T-helper 22 cell (primary cell): ENCODE data around the gene MINDY4B.
"Not testable (repeated sequence)": the region's sequence is repeated elsewhere in the genome, so short reads cannot be mapped to it uniquely, and the experiment has no call there.

Experiments used
- DNase-seq: peaks from one replicate; pipeline ENCODE4 v3.0.0-alpha.2; 2020; ENCODE audit warnings: low read depth

The MINDY4B gene

DNA sequence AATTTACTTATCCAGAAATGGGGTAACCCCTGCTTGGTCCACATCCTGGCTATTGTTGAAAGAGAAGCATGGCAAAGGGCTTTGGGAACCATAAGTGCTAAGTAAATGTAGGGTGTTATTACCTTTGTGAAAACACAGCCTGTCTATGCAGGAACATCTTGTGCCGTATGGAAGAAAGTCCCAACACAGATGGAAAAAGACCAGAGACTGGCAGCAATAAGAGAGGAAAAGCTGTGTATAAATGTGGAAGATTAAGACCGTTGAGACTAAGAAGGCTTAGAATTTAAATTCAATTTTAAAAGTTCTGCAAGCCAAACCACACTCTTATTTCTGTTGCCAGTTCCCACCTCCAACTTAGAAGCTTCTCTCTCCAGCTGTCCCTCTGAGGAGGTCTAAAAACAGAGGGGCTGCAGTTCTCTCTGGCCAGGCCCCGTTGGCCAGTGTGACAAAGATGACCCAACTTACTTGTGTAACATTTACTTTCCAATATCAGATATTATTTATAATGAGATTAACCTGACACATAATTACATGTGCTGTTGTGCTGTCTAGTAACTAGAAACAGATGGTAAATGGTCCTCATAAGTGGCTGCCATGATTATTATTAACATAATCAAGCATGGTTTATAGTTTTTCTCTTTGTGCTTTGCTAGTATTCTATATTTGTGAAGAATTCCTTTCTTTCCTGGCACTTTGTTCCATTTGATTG lies 7.0 kb downstream of the MINDY4B start:
- no peak for DNase-seq

DNA sequence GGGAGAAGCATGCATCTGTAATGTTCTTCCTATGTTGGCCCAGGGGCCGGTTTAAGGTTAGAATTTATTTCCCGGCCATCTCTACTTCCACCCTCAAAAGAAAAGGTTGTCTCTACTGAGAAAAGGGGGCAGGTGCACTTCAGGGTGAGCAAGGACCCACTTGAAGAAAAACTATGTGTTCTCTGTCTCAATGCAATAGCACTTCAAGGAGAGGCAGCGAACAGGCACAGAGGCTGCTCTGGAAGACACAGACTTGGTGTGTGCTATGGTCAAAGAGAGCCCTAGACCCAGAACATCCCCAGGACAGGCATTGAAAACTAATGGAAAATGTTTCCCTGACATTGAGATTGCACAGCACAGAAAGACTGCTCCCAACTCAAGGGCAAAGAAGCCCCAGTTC lies 7.6 kb downstream of the MINDY4B start:
- no peak for DNase-seq

DNA sequence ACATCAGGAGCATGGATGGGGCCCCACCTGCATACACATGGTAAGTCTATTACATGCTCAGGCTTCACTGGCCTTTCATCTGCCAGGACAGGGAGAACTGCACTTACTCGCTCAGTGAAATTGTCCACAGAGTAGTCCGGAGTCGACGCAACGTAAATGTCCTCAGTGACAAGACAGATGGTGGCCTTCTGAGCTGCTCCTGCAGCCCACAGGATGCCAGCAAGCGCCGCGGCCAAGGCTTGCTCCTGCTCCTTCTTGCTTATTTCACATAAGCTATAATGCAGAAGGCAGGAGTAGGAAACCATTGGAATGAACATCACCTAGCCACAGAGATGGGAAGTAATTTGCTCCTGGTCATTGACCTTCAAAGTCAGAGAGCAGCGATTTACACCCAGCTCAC lies 14.4 kb downstream of the MINDY4B start:
- DNase-seq: no peak

DNA sequence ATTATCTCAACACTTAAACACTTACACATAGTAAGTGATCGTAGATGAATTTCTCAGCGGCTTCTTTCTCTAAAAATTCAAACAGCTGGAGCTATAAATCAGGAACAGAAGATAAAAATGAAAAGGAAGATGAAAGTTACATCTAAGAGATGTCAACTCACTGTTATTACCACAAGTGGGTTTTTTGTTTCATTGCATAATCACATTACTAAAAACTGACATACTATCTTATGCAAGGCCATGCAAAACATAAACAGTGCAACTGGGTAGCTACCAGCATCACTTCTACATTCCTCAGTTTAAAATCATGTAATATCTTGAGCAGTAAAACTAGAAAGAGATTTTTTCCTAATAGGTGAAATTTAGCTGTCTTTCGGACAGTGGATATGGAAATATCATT lies 14.9 kb downstream of the MINDY4B start:
- DNase-seq: no peak

DNA sequence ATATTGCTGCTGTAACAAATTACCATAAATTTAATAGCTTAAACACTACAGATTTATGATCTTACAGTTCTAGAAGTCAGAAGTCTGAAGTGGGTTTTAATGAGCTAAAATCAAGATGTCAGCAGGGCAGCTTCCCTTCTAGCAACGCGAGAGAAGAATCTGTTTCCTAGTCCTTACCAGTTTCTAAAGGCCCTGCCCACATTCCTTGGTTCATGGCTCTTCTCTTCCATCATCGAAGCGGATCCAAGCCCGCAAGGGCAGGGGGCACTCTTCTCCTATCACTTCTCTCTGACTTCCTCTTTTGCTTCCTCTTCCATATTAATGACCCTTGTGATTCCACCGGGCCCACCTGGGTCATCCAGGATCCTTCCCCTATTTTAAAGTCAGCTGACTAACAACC lies 16.1 kb downstream of the MINDY4B start:
- no peak for DNase-seq

DNA sequence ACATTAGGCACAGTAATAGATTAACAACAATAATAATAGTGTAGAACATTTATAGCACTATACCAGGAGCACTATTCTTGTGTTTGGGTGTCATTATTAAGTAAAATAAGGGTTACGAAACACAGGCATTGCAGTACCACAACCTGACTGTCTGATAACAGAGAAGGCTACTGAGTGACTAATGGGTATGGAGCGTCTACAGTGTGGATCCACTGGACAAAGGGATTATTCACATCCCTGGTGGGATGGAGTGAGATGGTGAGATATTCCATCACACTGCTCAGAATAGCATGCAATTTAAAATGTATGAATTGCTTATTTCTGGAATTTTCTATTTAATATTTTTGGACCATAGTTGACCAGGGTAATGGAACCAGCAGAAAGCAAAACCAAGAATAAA lies 18.2 kb downstream of the MINDY4B start:
- DNase-seq: no peak

DNA sequence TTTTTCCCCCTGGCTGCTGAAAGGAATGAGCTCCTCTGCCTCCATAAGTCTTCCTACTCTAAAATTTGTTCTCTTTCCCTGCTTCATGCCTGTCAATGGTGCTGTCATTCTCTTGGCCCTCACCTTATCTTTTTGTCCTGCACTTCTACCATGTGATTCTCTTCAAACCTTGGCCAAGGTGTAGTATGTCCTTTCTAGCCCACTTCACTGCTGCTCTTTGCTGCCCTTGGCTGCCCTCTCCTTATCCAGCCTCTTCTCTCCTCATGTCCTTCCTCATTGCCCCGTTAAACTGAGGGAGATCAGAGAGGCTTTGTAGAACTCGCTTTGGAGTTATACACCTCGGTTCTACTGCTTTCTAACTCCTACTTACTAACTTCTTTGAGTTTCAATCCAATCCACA lies 19.7 kb downstream of the MINDY4B start:
- DNase-seq: no peak

DNA sequence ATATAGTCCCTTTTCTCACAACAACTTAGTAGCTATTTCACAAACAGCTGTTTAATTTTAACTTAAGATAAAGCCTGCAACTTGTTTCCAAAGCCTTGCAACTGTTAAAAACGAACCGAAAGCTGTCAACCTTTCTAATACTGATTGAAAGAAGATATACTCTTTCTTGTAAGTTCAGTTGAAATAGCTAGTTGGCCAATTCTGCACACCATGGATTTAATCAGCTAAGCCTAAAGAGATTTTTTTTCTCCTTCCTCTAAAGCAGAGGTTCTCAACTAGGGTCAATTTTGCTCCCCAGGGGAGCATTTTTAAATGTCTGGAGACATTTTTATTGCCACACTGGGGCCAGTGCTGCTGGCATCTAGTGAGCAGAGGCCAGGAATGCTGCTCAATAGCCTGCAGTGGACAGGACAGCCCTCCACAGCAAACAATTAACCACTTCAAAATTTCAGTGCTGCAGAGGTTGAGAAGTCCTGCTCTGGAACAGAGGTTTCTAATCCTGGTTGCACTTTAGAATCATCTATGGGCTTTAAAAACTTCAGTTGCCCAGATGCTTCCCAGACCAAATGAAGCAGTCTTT lies 26.2 kb downstream of the MINDY4B start:
- no peak for DNase-seq

DNA sequence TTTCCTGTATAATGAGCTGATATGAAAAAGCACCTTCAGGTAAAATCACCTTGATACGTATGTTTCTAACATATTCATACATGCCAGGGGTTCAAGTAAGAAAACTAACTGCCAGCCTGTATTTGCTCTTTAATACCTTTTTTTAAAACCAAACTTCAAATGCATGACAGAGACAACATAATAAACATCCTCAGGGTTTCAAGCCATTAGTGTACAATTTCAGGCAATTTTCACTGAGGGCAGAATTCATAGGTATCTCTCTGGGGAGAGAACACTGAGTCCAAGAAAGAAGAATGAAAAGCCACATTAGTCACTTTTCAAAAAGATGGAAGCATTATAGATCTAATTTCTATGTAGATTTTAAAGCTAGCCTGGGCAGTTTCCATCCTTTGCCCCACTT lies 26.9 kb downstream of the MINDY4B start:
- no peak for DNase-seq

DNA sequence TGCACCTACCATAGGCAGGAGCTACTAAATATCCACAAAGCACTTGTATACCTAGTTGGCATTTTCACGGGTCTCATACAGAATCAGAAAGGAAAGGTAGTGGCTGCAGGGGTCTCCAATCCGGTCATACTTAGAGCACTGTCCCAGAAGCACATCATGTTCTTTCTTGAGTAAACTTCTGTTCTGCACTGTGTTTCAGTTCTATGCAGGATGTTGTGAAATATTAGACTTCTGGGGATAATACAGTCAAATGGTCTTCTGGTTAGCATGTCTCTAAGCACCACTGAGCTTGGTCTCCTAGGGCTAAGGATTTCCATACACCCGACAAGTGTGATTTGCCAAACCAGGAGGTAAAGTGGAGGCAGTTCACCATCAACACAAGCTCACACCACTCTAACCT lies 27.9 kb downstream of the MINDY4B start:
- no peak for DNase-seq

DNA sequence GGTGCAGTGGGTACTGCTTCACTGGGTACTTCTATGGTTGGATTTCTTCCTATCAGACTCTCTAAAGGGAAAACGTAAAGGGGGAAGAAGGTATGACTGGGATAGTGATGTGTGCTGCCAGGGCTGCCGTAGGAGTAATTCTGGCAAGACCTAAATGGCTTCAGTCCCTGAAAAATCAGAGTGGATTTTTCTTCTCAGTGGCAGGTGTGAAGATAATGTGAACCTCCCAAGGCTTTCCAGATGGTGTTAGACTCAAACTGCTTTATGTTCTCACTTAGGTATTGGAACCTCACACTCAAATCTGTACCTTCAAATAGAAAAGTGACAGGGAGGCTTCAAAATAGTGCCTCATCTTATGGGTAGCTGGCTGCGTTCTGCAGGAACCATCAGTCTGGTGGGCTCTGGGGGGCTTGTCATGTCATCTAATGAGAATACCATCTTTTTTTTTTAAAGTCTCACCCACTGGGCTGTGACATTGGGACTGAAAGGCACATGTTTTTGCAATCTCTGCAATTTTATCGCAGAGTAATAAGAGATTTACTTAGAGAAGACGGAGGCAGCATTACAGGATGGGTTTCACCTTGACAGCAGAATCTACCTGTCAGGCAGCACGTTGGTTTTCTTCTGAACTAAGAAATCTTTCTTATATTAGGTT lies 28.5 kb downstream of the MINDY4B start:
- no peak for DNase-seq

DNA sequence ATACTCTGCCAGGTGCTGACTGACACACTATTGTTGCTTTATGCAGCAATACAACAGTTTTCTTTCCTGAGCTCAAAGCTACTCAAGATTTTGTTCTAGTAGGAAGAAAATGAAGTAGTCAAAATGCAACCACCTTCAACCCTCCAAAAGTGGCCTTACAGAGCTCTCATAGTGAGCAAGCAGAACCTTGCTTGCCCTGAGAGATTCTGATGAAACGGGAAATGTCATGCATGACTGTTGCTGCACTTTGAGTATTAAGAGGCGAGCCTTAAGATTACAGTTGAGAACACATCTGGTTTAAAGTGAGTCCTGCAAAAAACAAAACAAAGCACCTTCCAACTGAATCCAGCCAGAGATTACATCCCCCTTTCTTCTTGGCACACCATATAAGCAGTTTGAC lies 29.7 kb downstream of the MINDY4B start:
- no peak for DNase-seq

DNA sequence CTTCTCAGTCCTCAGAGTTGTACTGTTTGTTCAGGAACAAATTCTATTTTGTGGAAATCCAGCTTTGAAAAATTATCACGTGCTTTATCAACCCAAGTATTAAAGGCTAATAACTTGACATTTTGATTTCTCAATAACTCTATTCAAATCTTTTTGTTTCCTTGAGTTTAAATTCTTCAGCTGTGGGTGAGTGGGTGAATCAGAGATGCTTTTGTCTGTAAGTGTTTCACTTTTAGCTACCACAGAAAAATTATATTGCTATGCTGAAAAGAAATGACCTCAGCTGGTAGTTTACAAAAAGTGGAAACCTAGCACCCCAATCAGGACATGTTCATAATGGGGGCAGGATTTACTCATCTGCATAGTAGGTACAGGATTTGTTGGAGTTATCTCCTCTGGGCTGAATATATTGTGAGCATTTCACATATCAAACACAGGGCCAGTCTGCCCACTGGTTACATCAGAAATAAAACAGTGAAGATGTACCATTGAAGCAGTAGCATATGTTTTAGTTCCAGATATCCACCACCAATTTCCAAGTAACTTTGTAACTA lies 30.5 kb downstream of the MINDY4B start:
- no peak for DNase-seq

DNA sequence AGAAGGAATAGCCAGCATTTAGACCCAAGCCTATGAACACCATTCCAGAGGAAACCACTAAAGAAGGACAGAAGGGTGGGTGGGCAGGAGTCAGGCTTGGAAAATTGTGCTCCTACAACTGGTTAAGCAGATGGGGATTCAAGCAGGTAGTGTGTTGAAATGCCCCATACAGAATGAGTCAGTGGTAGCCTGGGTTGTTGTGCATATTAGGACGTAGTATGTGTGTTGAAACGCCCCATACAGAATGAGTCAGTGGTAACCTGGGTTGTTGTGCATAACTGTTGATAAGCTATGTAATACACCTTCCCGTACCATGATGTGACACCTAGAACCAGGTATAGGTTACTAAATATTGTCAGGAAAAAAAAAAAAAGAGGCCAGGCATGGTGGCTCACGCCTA lies 34.0 kb downstream of the MINDY4B start:
- no peak for DNase-seq

DNA sequence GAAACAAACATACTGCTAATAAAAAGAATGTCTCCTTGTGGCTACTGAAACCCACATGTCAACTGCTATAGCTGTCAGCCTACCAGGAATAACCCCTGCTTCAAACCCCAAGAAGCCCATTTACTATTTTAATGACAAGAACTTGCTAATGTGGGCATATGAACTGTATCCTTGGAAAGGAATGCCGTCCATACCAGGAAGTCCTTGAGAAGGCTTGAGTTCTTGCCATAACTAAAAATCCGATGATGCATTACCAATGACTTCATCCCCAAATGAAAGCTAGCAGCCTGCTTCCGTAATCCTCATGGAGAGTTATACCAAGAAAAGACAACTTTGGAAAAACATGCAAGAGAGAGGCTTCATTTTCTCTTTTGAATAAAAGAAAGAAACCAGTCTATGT lies 34.8 kb downstream of the MINDY4B start:
- DNase-seq: no peak

DNA sequence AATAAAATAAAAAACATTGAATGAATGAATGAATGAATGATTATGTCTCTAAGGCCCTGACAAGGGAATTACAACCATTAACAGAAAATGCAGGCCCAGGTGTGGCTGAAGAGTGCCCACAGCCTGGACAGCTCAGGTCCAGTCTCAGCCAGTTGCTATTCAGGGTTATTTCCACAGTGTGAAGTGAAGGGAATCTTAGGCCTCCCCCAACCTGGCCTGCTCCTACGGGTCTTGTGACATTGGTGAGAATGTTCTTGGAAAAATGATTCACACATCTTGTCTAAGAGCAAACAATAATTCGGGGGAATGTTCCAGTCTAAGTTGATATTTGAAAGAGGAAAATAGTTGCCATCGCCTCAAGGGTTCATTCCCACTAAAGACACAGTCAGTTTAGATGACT lies 37.0 kb downstream of the MINDY4B start:
- no peak for DNase-seq

DNA sequence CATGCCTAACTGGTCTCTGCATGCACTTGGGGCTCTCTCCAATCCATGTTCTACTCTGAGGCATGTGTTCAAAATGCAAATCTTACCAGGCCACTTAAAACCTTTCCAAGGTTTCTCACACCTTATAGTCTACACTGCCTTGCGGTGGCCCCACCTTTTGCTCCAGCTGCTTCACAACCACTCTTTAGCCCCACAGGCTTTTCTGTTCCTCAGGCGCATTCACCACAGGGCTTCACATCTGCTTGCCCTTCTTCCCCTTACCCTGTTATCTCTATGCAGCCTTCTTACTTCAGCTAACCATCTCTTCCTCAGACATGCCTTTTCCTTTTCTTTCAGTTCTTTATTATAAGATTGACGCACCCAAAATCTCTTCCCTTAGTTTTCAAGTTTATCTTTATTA lies 37.8 kb downstream of the MINDY4B start:
- no peak for DNase-seq

DNA sequence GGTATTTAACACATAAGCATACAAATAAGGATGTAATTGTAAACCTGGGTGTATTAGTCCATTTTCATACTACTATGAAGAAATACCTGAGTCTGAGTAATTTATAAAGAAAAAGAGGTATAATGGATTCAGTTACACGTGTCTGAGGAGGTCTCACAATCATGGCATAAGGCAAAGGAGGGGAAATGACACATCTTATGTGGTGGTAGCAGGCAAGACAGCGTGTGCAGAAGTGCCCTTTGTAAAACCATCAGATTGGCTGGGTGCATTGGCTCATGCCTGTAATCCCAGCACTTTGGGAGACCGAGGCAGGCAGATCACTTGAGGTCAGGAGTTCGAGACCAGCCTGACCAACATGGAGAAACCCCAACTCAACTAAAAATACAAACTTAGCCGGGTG lies 41.3 kb downstream of the MINDY4B start:
- DNase-seq: not testable (repeated sequence)

DNA sequence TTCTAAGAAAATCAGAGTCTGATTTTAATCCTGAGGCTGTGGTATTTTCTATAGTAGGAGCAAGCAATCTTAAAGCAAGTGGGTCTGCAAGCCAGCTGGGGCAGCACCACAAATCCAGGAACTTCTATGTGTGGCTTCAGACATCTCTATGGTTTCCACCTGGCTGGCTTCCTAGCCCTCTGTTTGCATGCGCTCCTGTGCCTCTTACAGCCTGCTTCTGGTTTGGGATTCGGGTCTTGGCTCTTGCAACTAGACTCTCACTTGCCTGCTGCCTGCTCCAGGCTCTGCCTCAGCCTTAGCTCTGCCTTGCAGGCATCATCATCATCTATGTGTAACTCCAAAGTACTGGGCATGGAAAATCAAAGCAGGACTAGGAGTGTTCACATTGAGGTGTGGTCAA lies 43.4 kb downstream of the MINDY4B start:
- DNase-seq: no peak

DNA sequence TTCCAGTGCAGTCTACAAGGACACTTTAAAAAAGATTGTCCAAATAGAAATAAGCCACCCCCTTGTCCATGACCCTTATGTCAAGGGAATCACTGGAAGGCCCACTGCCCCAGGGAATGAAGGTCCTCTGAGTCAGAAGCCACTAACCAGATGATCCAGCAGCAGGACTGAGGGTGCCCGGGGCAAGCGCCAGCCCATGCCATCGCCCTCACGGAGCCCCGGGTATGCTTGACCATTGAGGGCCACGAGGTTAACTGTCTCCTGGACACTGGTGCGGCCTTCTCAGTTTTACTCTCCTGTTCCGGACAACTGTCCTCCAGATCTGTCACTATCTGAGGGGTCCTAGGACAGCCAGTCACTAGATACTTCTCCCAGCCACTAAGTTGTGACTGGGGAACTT lies 47.3 kb downstream of the MINDY4B start:
- not testable (repeated sequence) for DNase-seq

DNA sequence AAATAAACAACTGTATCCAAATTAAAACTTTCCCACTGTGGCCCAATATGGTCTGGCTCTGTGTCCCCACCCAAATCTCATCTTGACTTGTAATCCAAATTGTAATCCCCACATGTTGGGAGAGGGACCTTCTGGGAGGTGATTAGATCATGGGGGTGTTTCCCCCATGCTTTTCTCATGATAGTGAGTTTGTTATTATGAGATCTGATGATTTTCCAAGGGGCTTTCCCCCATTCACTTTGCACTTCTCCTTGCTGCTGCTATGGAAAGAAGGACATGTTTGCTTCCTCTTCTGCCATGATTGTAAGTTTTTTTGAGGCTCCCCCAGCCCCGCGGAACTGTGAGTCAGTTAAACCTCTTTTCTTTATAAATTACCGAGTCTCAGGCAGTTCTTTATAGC lies 55.0 kb downstream of the MINDY4B start:
- no peak for DNase-seq

DNA sequence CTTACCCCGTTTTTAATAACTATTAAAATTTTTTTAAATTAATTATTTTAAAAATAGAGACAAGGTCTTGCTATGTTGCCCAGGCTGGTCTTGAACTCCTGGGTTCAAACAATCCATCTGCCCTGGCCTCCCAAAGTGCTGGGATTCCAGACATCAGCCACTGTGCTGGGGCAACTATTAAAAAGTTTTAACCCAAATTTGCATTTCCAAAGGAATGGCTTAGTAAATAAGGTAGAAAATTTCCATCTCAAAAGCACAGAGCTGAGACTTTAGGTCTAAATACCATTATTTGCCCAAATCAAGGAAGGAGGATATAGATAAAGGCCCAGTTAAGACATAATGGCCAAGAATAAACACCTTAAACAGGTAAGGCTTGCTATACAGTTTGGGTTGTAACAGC lies 56.4 kb downstream of the MINDY4B start:
- DNase-seq: no peak

DNA sequence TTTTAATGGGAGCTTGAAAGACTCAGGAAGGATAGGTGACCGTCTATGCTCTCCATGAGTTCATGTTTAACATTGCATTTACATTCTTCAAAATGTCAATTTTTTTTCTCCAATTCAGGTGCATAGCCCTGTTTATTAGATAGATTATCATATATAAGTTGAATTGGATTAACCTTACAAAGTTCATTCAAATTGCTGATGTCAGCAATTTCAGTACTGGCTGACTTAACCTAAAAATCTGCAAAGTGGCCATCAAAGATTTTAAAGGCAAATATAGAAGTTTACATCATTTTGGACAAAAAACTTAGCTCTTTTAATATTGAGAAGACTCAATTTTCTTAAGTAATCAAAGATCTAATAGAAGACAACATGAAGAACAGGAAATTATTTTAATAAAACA lies 57.8 kb downstream of the MINDY4B start:
- no peak for DNase-seq

DNA sequence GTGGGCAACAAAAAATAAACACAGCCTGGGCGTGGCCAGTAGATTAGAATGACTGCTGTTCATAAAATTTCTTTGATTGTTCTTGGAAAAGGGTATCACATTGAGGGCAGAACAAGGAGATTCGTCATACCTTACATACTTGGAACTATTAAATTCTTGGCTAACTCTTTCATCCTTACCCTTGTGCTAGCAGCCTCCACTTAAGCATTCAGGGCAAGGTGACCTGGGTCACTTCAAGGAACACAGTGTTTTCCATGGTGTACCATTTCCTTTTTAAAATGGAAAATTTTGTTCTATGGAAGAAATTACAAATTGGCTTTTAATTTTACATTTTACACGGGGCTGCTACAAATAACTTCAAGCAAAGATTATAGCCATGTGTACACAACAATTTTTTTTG lies 60.8 kb downstream of the MINDY4B start:
- no peak for DNase-seq
